RWPE1 (cell line): ENCODE results near the gene GINS1.
"Not testable (repeated sequence)": the region's sequence is repeated elsewhere in the genome, so short reads cannot be mapped to it uniquely, and the experiment has no call there.

Source experiments
- CTCF ChIA-PET: fragments of 350-600 bp; sonication (Branson Sonifier 250); formaldehyde crosslinking; extraction: SDS; loops from one replicate; lab custom pipeline; 2021; lab: Yijun Ruan, JAX
- POLR2A ChIA-PET: fragments of 400-600 bp; formaldehyde crosslinking; extraction: SDS; loops from one replicate; lab custom pipeline; 2020; ENCODE audit warnings: antibody characterized with exemption; ENCODE audit not compliant: low non-redundant PET; lab: Yijun Ruan, JAX
- DNase-seq: peaks from one replicate; pipeline ENCODE4 v3.0.0; 2012; ENCODE audit warnings: low spot score
- H3K27ac ChIP-seq: fragments of 450-650 bp; 2 replicates; pipeline ENCODE4 v1.5.1; 2017
- CTCF ChIP-seq: fragments of 450-650 bp; conservative IDR thresholded peaks from 2 replicates; pipeline ENCODE4 v1.5.1; 2017; ENCODE audit warnings: low read depth, mild to moderate bottlenecking

GINS1 gene

GRCh38 chr20:25470045-25470444 lies 62.6 kb downstream of the GINS1 start:
- peak; percentile 50 for DNase-seq
- ChIA-PET POLR2A (no interaction called here), CTCF (interaction anchor here (0.6 kb wide), 2 partner anchors 27 to 52 kb away, joined by 4 read pairs; no protein-coding TSS in a partner anchor)
- peak; percentile 61 for TF ChIP-seq CTCF
- no peak overlapping the region for H3K27ac ChIP-seq

GRCh38 chr20:25471020-25471419 lies 63.5 kb downstream of the GINS1 start:
- DNase-seq, result no peak
- no peak for TF ChIP-seq CTCF
- POLR2A ChIA-PET, result no interaction called here
- CTCF ChIA-PET, result no interaction called here
- no peak overlapping the region for H3K27ac ChIP-seq

- CTCF ChIA-PET, H3K27ac ChIP-seq, POLR2A ChIA-PET, DNase-seq: not testable (repeated sequence)
These were observed 65.8 kb downstream of the GINS1 start for GRCh38 chr20:25473297-25473696.

GRCh38 chr20:25476106-25477013 lies 68.9 kb downstream of the GINS1 start:
- TF ChIP-seq CTCF, result no peak
- no peak for DNase-seq
- no peak overlapping the region for H3K27ac ChIP-seq
- ChIA-PET CTCF (interaction anchor here (0.7 kb wide), 1 partner anchor 453 kb away, joined by 3 read pairs; no protein-coding TSS in a partner anchor), POLR2A (no interaction called here)

GRCh38 chr20:25477014-25477882 lies 69.8 kb downstream of the GINS1 start:
- DNase-seq, result no peak
- peak overlapping the region; percentile 81; the same call in 1 of the 2 replicates for H3K27ac ChIP-seq
- ChIA-PET POLR2A (no interaction called here), CTCF (interaction anchor here (0.6 kb wide), 1 partner anchor 436 kb away, joined by 3 read pairs; no protein-coding TSS in a partner anchor)
- TF ChIP-seq CTCF, result no peak

- TF ChIP-seq CTCF, result no peak
- H3K27ac ChIP-seq, result peak overlapping the region; percentile 81
- DNase-seq, result no peak
- CTCF ChIA-PET, result no interaction called here
- POLR2A ChIA-PET, result interaction anchor here (0.5 kb wide), 1 partner anchor 62 kb away, joined by 3 read pairs; no protein-coding TSS in a partner anchor
These were observed 71.6 kb downstream of the GINS1 start for GRCh38 chr20:25478889-25479568.
